Stimulated activated CD8-positive, alpha-beta memory T cell treated with anti-CD3 and anti-CD28 coated beads, Interleukin-15, amount 100 ng/mL, for 4 hours (primary cell): ENCODE results near the gene SNIP1.
"Not testable (repeated sequence)": the region's sequence is repeated elsewhere in the genome, so short reads cannot be mapped to it uniquely, and the experiment has no call there.

Source experiments
- DNase-seq, 2 donors: peaks; one replicate each; pipeline ENCODE4 v3.0.0-alpha.2; 2020; ENCODE audit warnings: low read depth in 2 of 2

The SNIP1 gene

GRCh38 chr1:37514350-37515184, 39.5 kb downstream of the SNIP1 start, which contains the start of gene MEAF6:
MEAF6 (minus strand) TSS chr1:37514766; CDS start chr1:37514746, 20 bp downstream.
- peak; percentile 53 to 66 for DNase-seq

GRCh38 chr1:37513795-37514349, 40.2 kb downstream of the SNIP1 start:
- peak; percentile 41 to 62 for DNase-seq

- DNase-seq, result no peak
Measured at GRCh38 chr1:37509181-37509580, 44.9 kb downstream of the SNIP1 start.

GRCh38 chr1:37506740-37507139, 47.4 kb downstream of the SNIP1 start:
- DNase-seq, result no peak

GRCh38 chr1:37502791-37503190, 51.3 kb downstream of the SNIP1 start:
- DNase-seq, result not testable (repeated sequence)

- no peak for DNase-seq
Measured at GRCh38 chr1:37502104-37502503, 52.0 kb downstream of the SNIP1 start.

- DNase-seq, result no peak
Measured at GRCh38 chr1:37501661-37502060, 52.4 kb downstream of the SNIP1 start.

- no peak for DNase-seq
Measured at GRCh38 chr1:37498872-37499617, 55.0 kb downstream of the SNIP1 start.

GRCh38 chr1:37497832-37498231, 56.3 kb downstream of the SNIP1 start:
- DNase-seq, result no peak

GRCh38 chr1:37495875-37496274, 58.2 kb downstream of the SNIP1 start:
- DNase-seq, result no peak

- DNase-seq, result no peak
Measured at GRCh38 chr1:37493336-37494098, 60.6 kb downstream of the SNIP1 start.

GRCh38 chr1:37487619-37487984, 66.5 kb downstream of the SNIP1 start:
- no peak for DNase-seq

- DNase-seq, result peak in 1 of 2 donors; percentile 57
Measured at GRCh38 chr1:37486680-37487618, 67.1 kb downstream of the SNIP1 start.

GRCh38 chr1:37485902-37486679, 68.0 kb downstream of the SNIP1 start:
- DNase-seq, result no peak
